Cerebellar nuclear complex (tissue), 1 donor: ENCODE data around the gene C9orf50.

Source experiments
- DNase-seq, 2 experiments: peaks; one replicate each; lab custom pipeline; 2025; lab: John Stamatoyannopoulos, UW

The C9orf50 gene

DNA sequence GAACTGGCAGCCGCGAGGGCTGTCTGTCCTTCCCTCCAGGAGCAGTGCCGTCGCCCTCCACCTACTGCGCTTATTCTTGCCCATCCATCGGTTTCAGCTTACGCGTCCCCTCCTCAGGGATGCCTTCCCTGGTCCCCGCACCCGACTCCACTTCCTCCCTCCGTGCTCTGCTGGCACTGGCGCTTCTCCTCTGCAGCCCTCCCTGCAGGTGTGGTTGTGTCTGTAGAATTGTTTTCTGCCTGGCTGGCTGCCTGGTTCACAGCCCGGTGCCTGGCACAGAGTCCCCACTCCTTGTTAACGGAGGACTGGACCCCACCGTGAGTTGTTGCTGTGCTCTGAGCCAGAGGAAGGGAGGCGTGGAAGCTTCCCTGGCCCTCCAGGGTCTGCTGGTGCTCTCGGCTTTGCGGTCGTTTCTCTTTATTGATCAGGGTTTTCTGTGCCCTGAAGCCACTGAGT, 10.8 kb upstream of the C9orf50 start:
- DNase-seq: no peak

- peak in 1 of 2 experiments; percentile 36 for DNase-seq
Observed at GRCh38 chr9:129630967-129631673, 10.2 kb upstream of the C9orf50 start.

DNA sequence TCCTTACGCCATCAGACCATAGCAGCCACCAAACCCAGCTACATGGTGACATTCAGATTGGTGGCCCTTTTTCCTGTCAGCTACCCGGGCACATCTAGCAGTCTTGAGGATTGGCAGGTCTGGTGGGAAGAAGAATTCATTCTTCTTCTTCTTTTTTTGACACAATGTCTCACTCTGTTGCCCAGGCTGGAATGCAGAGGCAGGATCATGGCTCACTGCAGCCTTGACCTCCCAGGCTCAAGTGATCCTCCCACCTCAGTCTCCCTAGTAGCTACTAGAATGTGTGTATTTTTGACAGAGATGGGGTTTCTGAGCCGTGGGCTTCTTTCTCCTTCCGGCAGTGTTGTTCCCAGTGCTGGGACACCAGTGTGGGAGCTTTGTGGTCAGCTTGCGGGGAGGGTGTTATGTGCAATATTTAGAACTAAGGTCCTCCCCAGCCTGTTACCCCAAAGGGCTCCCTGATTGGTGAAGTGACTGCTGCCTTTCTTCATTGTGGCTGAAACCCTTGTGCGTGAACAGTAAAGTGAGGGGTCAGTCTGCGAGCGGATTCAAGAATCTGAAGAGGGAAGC, 8.4 kb upstream of the C9orf50 start:
- DNase-seq: no peak

- no peak for DNase-seq
Observed at GRCh38 chr9:129628709-129629108, 7.8 kb upstream of the C9orf50 start.

DNA sequence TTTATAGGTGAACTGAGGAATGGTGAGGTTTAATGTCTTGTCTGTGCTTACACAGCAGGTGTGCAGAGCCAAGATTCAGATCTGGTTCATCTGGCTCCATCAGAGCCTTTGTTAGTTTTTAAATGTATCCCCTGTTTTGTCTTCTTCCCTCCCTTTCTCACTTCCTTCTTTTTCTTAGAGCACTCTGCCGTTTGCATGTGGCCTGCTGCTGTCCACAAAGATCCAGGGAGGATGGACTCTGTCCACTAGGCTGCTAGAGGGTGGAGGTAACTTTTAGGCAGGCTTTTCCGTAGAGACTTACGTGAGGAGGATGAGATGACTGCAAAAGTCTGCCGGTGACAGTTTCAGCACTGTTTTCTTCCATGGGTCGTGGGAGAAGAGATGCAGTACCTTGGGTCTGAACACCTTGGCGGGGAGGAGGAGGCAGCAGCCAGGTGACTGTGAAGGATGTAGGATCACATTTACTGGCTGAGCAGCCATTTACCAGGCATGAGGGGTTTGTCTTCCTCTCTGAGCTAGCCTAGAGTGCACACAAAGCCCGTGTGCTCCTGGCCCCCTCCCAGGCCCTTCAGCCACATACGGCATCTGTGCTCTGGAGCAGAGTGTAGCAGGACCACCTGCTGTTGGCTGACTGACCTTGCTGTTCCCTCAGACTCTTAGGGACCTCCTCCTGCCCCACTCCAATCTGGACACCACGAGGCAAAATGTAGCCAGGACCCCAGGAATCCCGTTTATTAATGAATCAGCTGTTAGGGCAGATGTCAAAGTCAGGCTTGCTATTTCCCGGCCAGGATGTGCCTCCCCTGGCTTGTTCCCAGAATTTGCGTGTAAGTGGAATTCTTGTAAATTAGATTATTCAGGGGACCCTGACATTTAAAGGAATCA, 6.9 kb upstream of the C9orf50 start:
- no peak for DNase-seq

DNA sequence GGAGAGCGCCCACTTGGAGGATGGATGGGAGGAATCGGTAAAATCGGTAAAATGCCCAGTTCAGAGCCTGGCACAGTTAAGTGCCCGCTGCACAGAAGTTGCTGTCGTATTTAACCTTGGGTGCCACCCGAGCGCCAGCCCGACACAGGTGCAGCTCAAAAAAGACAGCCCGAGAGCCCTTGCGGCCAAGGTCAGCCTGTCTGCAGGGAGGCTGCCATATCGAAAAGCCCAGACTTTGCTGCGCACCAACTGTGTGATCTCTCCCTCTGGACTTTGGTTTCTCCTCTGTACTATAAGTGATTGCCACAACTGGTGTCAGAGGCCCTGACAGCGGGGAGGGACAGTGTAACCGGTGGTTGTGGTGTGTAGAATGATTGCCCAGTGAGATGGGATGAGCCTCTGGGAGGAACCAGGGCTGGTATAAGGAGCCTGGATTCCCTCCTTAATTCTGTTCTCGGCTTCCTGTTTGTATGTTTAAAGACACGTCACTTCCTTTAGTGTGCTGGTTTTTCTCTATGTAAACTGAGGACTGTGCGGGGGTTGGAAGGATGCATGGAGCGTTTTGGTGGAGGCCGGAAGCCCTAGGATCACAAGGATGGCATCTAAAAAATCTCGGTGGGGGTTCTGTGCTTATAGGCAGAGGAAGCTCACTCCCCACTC, 5.9 kb upstream of the C9orf50 start:
- DNase-seq: no peak

- peak in 1 of 2 experiments; percentile 79 for DNase-seq
Observed at GRCh38 chr9:129626079-129626624, 5.3 kb upstream of the C9orf50 start, which contains the start of gene NTMT1. Gene NTMT1, plus strand, starts transcription at chr9:129626163. Its CDS starts 6,541 bp downstream, at chr9:129632704.

DNA sequence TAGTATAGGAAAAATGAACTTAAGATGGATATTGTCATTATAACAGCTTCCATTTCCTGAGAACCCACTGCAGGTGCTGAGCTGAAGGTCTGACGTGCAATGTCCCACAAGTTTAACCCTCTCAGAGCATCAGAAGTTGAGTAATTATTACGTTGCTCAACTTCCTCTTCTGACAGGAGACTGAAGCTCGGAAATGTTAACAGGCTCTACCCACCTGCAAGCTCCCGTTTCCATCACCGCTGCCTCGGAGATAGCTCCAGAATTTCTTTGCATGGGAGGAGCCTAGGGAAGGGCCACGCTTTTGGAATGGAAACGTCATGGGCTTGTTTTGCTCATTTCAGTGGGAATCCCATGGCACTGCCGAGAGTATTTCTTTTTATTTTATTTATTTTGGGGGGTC, 4.0 kb upstream of the C9orf50 start:
- DNase-seq: no peak

DNA sequence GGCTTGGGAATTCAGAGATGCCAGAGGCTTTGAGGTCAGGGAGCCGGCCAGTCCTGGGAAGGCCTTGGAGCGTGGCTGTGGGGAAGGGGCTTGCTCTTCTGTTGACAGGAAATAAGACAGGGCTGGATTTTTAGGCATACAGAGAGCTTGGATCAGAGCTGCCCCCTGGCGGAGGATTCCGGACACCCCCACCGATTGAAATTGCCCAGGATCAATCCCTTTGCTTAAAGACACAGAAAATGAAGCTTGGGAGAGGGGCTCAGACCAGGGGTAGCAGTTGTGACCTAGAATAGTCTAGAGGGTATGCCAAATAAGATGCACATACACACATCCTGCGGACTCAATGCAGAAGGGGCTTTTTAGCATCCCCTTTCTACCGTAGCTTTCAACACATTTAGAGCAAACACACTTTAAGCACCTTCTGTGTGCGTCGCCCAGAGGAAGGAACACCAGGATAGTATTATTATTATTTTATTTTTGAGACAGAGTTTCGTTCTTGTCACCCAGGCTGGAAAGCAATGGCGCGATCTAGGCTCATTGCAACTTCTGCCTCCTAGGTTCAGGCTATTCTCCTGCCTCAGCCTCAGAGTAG, 3.4 kb upstream of the C9orf50 start:
- DNase-seq: no peak

DNA sequence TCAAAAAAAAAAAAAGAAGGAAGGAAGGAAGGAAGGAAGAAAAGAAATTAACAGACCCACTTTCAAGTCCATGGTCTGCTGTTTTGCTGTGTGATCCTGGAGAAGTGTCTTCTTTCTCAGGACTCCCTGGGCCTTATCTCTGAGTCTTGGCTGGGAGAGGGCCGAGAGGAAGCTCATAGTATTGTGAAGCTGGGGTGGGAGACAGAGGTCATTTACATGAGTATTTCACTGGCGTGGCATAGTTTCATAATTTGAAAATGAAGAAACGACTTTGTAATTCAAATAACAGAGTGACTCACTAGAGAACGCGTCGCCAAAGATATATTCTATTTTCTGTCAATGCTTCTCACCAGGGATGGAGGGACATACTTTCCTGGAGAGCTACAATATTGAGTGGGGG, 2.4 kb upstream of the C9orf50 start:
- no peak for DNase-seq

- DNase-seq: no peak
Observed at GRCh38 chr9:129619787-129620668, 873 bp downstream of the C9orf50 start.

- no peak for DNase-seq
Observed at GRCh38 chr9:129617167-129617566, 3.7 kb downstream of the C9orf50 start.

DNA sequence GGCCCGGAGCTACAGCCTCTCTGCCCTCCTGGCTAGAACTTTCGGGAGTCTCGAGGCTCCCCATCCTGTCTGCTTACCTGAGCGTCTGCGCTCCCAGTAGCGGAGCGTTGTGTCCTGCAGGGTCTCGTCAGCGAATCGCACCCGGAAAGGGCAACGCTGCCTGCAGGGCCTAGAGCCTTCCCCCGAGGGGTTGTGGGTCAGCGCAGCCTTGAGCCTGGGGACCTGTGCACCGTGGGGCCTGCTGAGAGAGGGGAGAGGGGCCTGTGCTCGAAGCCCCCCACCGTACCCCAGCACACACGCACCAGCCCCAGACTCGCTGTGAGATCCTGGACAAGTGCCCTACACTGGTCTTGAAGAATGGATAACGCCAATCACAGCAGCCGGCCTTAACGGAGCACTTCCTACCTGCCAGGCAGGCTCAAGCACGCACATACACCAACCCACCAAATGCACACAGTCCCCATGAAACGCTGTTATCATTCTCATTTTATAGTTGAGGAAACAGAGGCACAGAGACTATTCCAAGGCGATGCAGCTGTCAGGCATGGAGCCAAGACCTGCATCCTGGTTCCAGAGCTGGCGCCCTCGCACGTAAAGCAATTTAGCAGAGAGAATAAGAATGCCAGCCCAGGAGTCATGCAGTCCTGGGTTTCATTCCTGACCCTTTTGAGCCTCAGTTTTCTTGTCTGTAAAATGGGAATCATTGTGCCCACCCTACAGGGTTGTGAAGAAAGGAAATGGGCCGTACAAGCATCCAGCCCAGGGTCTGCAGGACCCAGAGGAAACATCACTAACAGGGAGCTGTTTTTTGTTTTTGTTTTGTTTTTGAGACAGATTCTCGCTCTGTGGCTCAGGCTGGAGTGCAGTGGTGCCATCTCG, 5.3 kb downstream of the C9orf50 start:
- no peak for DNase-seq

- no peak for DNase-seq
Observed at GRCh38 chr9:129614932-129615331, 6.0 kb downstream of the C9orf50 start.

GRCh38 chr9:129613520-129614175, 7.3 kb downstream of the C9orf50 start:
- DNase-seq: peak; percentile 79 to 80

DNA sequence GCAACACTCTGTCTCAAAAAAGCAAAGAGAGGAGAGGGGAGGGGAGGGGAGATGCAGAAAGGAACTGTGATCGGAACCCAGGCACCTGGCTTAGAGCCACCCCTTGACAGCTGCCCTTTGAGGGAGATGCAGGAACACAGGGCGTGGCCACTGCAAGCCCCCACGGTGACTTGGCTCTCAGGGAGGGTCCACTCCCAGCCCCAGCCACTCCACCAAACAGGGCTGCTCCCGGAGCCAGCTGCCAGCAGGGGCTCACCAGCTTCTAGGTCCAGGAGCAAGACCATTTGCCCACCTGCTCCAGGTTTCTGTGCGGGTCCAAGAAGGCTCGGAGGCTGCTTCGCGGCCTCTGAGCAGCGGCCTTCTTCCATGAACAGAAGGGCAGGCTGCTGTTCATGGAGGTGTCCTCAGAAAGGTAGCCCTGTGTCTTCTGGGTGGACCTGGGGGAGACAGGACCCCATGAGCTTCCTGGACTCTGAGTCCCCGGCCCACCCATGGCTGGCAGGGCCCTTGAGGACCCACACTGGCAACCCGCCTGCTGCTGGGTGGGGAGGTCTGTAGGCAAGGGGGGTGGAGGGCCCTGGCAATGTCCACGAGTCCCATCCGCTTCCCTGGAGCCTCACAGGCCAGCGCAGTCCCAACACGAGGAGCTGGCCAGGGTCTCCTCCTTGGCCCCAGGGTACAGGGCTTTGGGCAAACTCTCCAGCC, 7.9 kb downstream of the C9orf50 start:
- no peak for DNase-seq

DNA sequence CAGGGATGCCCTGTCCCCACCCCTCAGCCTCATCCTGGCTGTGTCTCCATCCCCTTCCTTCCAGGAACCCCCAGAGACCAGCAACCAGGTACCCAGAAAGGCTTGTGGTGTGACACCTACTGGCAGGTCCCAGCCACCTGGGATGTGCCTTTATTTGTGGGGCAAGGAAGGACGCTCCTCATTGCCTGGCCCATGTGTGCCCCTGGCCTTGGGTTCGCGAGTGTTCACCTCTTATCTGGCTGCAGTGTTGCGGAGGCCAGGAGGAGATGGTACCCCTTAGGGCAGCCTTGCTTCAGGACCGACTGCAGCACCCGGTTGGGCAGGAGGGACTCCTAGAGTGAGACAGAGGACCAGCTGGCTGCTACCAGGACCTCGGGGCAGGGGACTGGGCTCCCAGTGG, 8.8 kb downstream of the C9orf50 start:
- DNase-seq: no peak

- DNase-seq: no peak
Observed at GRCh38 chr9:129611307-129611800, 9.5 kb downstream of the C9orf50 start.
